BJ (cell line): ENCODE data around the gene ZNF775. TPM values are rescaled to one million over a fixed set of nuclear protein-coding genes. Genes with fewer than 3 reads are reported as not detected.

Experiments used
- CTCF ChIA-PET: fragments of 350-600 bp; formaldehyde crosslinking; extraction: SDS; loops from one replicate; lab custom pipeline; 2021; ENCODE audit warnings: antibody characterized with exemption, inconsistent platforms; lab: Yijun Ruan, JAX
- POLR2A ChIA-PET: fragments of 300-600 bp; sonication (Branson Sonifier 250); formaldehyde crosslinking; extraction: SDS; loops from one replicate; lab custom pipeline; 2021; ENCODE audit warnings: antibody characterized with exemption; lab: Charles Lee
- DNase-seq: peaks from one replicate; pipeline ENCODE4 v3.0.0-alpha.2; 2011; ENCODE audit warnings: low read depth
- H3K27me3 ChIP-seq: 2 replicates; pipeline ENCODE4 v1.6.0; 2011; ENCODE audit warnings: low read length; ENCODE audit not compliant: control insufficient read depth, insufficient read depth
- H3K36me3 ChIP-seq: 2 replicates; pipeline ENCODE4 v1.5.1; 2011; ENCODE audit warnings: low read length; ENCODE audit not compliant: control insufficient read depth, insufficient read depth
- H3K4me3 ChIP-seq: 2 replicates; pipeline ENCODE4 v1.5.1; 2011; ENCODE audit warnings: low read depth, mild to moderate bottlenecking, control low read depth, low read length
- polyA plus RNA-seq: library from polyadenylated mRNA; depleted of rRNA; stranded (reverse); fragments of >200 nt; gene quantifications from 2 replicates; pipeline ENCODE4 v1.2.3, GENCODE V29; 2011
- TF ChIP-seq, protein P1 (sequence below): IDR thresholded peaks from 2 replicates; pipeline ENCODE4 v1.5.1; 2011; ENCODE audit warnings: low read depth, mild to moderate bottlenecking, control low read depth, inconsistent platforms, low read length, moderate library complexity; ENCODE audit not compliant: insufficient read depth

ZNF775 gene
- polyA plus RNA-seq, 1 experiment, result 2.1 TPM

DNA sequence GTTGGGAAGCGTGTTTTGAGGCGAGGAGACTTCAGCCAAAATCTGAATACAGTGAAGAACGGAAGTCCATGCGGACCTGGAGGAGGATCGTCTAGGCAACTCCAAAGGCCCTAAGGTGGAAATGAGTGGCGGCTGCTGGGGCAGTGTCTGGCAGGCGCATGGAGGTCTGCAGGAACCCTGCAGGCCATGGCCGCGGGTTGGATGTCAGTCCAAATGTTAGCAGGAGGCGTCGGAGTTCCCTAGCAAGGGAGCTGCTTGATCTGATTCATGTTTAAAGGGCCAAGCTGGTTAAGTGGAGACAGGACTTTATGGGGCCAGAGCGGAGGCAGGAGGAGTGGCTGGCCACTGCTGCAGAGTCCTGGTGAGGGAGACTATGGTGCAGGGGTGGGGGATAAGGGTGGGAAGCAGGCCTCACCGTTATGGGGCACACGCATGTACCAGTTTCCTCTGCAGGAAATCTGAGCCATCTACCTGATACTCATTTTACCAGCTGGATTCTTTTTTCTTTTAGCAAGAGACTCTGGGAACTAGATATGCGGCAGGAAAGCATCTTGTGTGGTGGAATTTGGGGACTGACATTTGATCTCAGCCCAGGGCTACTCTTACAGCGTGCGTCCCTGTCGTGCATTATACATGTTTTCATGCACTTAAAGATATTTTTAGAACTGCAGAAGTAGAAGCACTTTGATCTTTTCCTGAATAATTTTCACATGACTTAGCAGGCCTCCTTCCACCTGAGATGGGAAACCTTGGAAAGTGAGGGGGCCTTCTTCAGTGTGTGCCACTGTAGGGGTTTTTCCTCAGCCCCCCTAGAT lies 17.1 kb upstream of the ZNF775 start:
- ChIA-PET POLR2A (no interaction called here), CTCF (interaction anchor here (0.9 to 1.4 kb wide), 3 partner anchors 13 to 55 kb away, joined by 3 to 4 read pairs (median 3); no protein-coding TSS in a partner anchor)
- Histone ChIP-seq H3K36me3 (no peaks in the 10 kb centered on the region), H3K27me3 (no peaks in the 10 kb centered on the region), H3K4me3 (no peak overlapping the region)
- TF ChIP-seq, protein P1, sequence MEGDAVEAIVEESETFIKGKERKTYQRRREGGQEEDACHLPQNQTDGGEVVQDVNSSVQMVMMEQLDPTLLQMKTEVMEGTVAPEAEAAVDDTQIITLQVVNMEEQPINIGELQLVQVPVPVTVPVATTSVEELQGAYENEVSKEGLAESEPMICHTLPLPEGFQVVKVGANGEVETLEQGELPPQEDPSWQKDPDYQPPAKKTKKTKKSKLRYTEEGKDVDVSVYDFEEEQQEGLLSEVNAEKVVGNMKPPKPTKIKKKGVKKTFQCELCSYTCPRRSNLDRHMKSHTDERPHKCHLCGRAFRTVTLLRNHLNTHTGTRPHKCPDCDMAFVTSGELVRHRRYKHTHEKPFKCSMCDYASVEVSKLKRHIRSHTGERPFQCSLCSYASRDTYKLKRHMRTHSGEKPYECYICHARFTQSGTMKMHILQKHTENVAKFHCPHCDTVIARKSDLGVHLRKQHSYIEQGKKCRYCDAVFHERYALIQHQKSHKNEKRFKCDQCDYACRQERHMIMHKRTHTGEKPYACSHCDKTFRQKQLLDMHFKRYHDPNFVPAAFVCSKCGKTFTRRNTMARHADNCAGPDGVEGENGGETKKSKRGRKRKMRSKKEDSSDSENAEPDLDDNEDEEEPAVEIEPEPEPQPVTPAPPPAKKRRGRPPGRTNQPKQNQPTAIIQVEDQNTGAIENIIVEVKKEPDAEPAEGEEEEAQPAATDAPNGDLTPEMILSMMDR, result no peak
- no peak for DNase-seq

GRCh38 chr7:150363370-150363769 lies 15.8 kb upstream of the ZNF775 start:
- H3K27me3 ChIP-seq, result no peaks in the 10 kb centered on the region
- H3K4me3 ChIP-seq, result no peak overlapping the region
- DNase-seq, result no peak
- H3K36me3 ChIP-seq, result no peaks in the 10 kb centered on the region
- ChIA-PET POLR2A (no interaction called here), CTCF (interaction anchor here (1.0 kb wide), 1 partner anchor 15 kb away, joined by 3 read pairs; no protein-coding TSS in a partner anchor)
- TF ChIP-seq, protein P1, result no peak

- Histone ChIP-seq H3K4me3 (no peak overlapping the region), H3K27me3 (no peaks in the 10 kb centered on the region), H3K36me3 (no peaks in the 10 kb centered on the region)
- ChIA-PET POLR2A (no interaction called here), CTCF (no interaction called here)
- no peak for DNase-seq
- TF ChIP-seq, protein P1, result no peak
These were observed 15.3 kb upstream of the ZNF775 start for GRCh38 chr7:150363872-150364271.

DNA sequence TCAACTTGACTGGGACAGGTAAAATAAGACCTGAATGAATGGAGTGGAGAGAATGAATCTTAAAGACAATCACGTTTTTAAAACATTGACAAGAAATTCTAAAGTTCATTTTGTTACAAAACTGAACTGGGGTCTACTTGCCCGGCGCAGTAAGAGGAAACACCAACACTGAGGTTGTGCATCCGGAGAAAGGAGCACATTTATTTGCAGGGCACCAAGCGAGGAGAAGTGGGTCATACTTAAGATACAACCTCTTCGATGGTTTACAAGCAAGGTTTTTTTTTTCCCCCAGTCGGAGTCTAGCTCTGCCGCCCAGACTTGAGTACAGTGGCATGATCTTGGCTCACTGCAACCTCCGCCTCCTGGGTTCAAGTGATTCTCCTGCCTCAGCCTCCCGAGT lies 13.9 kb upstream of the ZNF775 start:
- no peak overlapping the region for H3K4me3 ChIP-seq
- ChIA-PET POLR2A (no interaction called here), CTCF (interaction anchor here (1.2 to 3.5 kb wide), 3 partner anchors 8 to 52 kb away, joined by 4 to 25 read pairs (median 4); no protein-coding TSS in a partner anchor)
- peaks cover 2% of the 10 kb centered on the region; the same call in 1 of the 2 replicates for H3K36me3 ChIP-seq
- H3K27me3 ChIP-seq, result no peaks in the 10 kb centered on the region
- TF ChIP-seq, protein P1, result no peak
- no peak for DNase-seq

GRCh38 chr7:150365673-150366398 lies 13.3 kb upstream of the ZNF775 start:
- TF ChIP-seq, protein P1, result no peak
- ChIA-PET POLR2A (no interaction called here), CTCF (interaction anchor here (1.2 to 3.5 kb wide), 3 partner anchors 9 to 52 kb away, joined by 4 to 25 read pairs (median 4); no protein-coding TSS in a partner anchor)

More at GRCh38 chr7:150365673-150366398, 13.3 kb upstream of the ZNF775 start:
- peaks cover 2% of the 10 kb centered on the region; the same call in 1 of the 2 replicates for H3K36me3 ChIP-seq
- DNase-seq, result no peak
- no peaks in the 10 kb centered on the region for H3K27me3 ChIP-seq
- H3K4me3 ChIP-seq, result no peak overlapping the region
